AG20443 (cell line): Measurements from ENCODE around the gene ZFHX2.

Experiments used
- DNase-seq: peaks from one replicate; pipeline ENCODE4 v3.0.0; 2012; ENCODE audit warnings: low spot score, mixed read lengths

ZFHX2 gene

GRCh38 chr14:23559926-23560520 is 8.5 kb upstream of the ZFHX2 start:
- no peak for DNase-seq

GRCh38 chr14:23559010-23559925 is 7.7 kb upstream of the ZFHX2 start:
- peak; percentile 76 for DNase-seq

GRCh38 chr14:23558346-23559009 is 6.9 kb upstream of the ZFHX2 start:
- DNase-seq: no peak

GRCh38 chr14:23557946-23558345 is 6.4 kb upstream of the ZFHX2 start:
- DNase-seq: no peak

GRCh38 chr14:23557521-23557920 is 6.0 kb upstream of the ZFHX2 start:
- DNase-seq: no peak

- no peak for DNase-seq
Observed at GRCh38 chr14:23556700-23557440, 5.3 kb upstream of the ZFHX2 start.

- DNase-seq: peak; percentile 96
Observed at GRCh38 chr14:23555882-23556699, 4.5 kb upstream of the ZFHX2 start, which contains the start of gene THTPA. Gene THTPA (plus strand): TSS chr14:23556271. CDS start chr14:23556758, 487 bp downstream.

- DNase-seq: no peak
Observed at GRCh38 chr14:23555533-23555881, 3.9 kb upstream of the ZFHX2 start.

- DNase-seq: peak; percentile 35
Observed at GRCh38 chr14:23550812-23551265, 726 bp downstream of the ZFHX2 start.

GRCh38 chr14:23550131-23550811 is 1.3 kb downstream of the ZFHX2 start:
- no peak for DNase-seq

- peak; percentile 46 for DNase-seq
Observed at GRCh38 chr14:23548351-23549318, 2.9 kb downstream of the ZFHX2 start.

- no peak for DNase-seq
Observed at GRCh38 chr14:23547924-23548323, 3.6 kb downstream of the ZFHX2 start.

- DNase-seq: no peak
Observed at GRCh38 chr14:23546450-23547035, 5.0 kb downstream of the ZFHX2 start.

GRCh38 chr14:23545740-23546365 is 5.7 kb downstream of the ZFHX2 start:
- DNase-seq: no peak

GRCh38 chr14:23544511-23545447 is 6.8 kb downstream of the ZFHX2 start:
- DNase-seq: peak; percentile 50

- no peak for DNase-seq
Observed at GRCh38 chr14:23543403-23543802, 8.2 kb downstream of the ZFHX2 start.

GRCh38 chr14:23542261-23542660 is 9.3 kb downstream of the ZFHX2 start:
- no peak for DNase-seq

GRCh38 chr14:23540141-23540469 is 11.5 kb downstream of the ZFHX2 start:
- no peak for DNase-seq
